ENCODE measurements around the gene UGT1A9. TPM values are rescaled to one million over a fixed set of nuclear protein-coding genes. Genes with fewer than 3 reads are reported as not detected.

UGT1A9 gene
- total and polyA plus RNA-seq, 2 of the 4 experiments (the other 2 are of a cell fraction) = not detected

- Histone ChIP-seq H2BK15ac (ENCODE audit: low read depth, low read length) (no peak overlapping the region), H3K9me1 (ENCODE audit: insufficient read depth, low read length) (no peaks in the 10 kb centered on the region), H3K9me3 (ENCODE audit: control insufficient read depth, insufficient read depth, low read length) (no peaks in the 10 kb centered on the region), H3K56ac (ENCODE audit: extremely low read depth, insufficient read depth, low read length) (no peak overlapping the region), H3K27me3 (ENCODE audit: control insufficient read depth, insufficient read depth, low read length) (peaks cover 1% of the 10 kb centered on the region), H2AK5ac (ENCODE audit: low read depth, low read length) (no peak overlapping the region), H2BK120ac (ENCODE audit: low read depth, low read length) (no peak overlapping the region), H4K91ac (ENCODE audit: insufficient read depth, low read depth, low read length) (no peak overlapping the region), H2AK9ac (replicated peaks; ENCODE audit: low read depth, low read length, poor library complexity) (no peak overlapping the region), H4K8ac (ENCODE audit: low read depth in 2 of 2, low read length in 2 of 2) (no peak overlapping the region), H2BK5ac (ENCODE audit: low read depth, low read length, poor library complexity, severe bottlenecking) (no peak overlapping the region), H3K27ac (ENCODE audit: insufficient read depth, low read length) (no peak overlapping the region), H2BK20ac (ENCODE audit: low read depth, low read length) (no peak overlapping the region), H3K23ac (ENCODE audit: low read depth, low read length) (no peak overlapping the region), H3K36me3 (ENCODE audit: control insufficient read depth, insufficient read depth, low read length) (no peaks in the 10 kb centered on the region), H3K4me3 (ENCODE audit: insufficient read depth, low read depth, low read length) (no peak overlapping the region), H4K5ac (ENCODE audit: low read depth, low read length) (no peak overlapping the region), H2AFZ (replicated peaks; ENCODE audit: low read length, poor library complexity) (no peak overlapping the region), H3K4me1 (ENCODE audit: control insufficient read depth, insufficient read depth, low read length) (no peaks in the 10 kb centered on the region), H3K14ac (replicated peaks; ENCODE audit: low read depth, low read length) (no peak overlapping the region), H3K4me2 (ENCODE audit: low read depth, low read length) (no peak overlapping the region), H4K20me1 (ENCODE audit: insufficient read depth, low read length) (no peaks in the 10 kb centered on the region), H3K18ac (ENCODE audit: low read depth, low read length) (no peak overlapping the region), H3K79me1 (ENCODE audit: low read depth in 1 of 2, low read length in 2 of 2) (no peaks in the 10 kb centered on the region), H3K9ac (ENCODE audit: low read depth, low read length) (no peak overlapping the region), H3K4ac (ENCODE audit: low read depth, low read length) (no peak overlapping the region)
- ChIA-PET CTCF (no interaction called here), POLR2A (ENCODE audit: unreplicated experiment) (no interaction called here)
- intact Hi-C loops (cut with micrococcal nuclease) (no loop called here), dilution Hi-C loops (cut with HindIII; ENCODE audit: low sequenced_read_pairs, unreplicated experiment) (no loop called here), in situ Hi-C loops (cut with MboI; ENCODE audit: low sequenced_read_pairs) (no loop called here)
- BruUV-seq (replicated peaks) = no TSS peak
- no peak for DNase-seq
- TF ChIP-seq MAZ (IDR thresholded peaks at IDR 0.05; ENCODE audit: borderline replicate concordance, low read depth, low read length) (no peak), NFE2L2 (IDR thresholded peaks at IDR 0.05; ENCODE audit: low read depth, low read length) (no peak), CHD1 (IDR thresholded peaks at IDR 0.05; ENCODE audit: low read depth, low read length) (no peak), RCOR1 (IDR thresholded peaks at IDR 0.05; ENCODE audit: insufficient replicate concordance, low read length) (no peak), MAFK (IDR thresholded peaks at IDR 0.05; ENCODE audit: low read depth, low read length) (no peak), RFX5 (IDR thresholded peaks at IDR 0.05; ENCODE audit: low read depth, low read length) (no peak), RAD21 (IDR thresholded peaks at IDR 0.05; ENCODE audit: low read length) (no peak), POLR2A (IDR thresholded peaks at IDR 0.05; ENCODE audit: low read depth, low read length) (no peak), CEBPB (IDR thresholded peaks at IDR 0.05; ENCODE audit: low read depth, low read length) (no peak)
- ATAC-seq (ENCODE audit: low read depth) = no peak
- WGBS, 2 experiments (ENCODE audit: extremely low coverage in 2 of 2, insufficient read length in 1 of 2) = no CpG with 5 or more reads among the region's 4 CpGs
These were observed 7.5 kb downstream of the UGT1A9 start for GRCh38 chr2:233679196-233679595.
